Measurements from ENCODE around the gene POLDIP3. TPM values are rescaled to one million over a fixed set of nuclear protein-coding genes. Genes with fewer than 3 reads are reported as not detected.
"Not testable (repeated sequence)": the region's sequence is repeated elsewhere in the genome, so short reads cannot be mapped to it uniquely, and the experiment has no call there.

POLDIP3 gene
- total and polyA plus RNA-seq, 8 donors = 21.6 to 60.8 (median 34.8) TPM

DNA sequence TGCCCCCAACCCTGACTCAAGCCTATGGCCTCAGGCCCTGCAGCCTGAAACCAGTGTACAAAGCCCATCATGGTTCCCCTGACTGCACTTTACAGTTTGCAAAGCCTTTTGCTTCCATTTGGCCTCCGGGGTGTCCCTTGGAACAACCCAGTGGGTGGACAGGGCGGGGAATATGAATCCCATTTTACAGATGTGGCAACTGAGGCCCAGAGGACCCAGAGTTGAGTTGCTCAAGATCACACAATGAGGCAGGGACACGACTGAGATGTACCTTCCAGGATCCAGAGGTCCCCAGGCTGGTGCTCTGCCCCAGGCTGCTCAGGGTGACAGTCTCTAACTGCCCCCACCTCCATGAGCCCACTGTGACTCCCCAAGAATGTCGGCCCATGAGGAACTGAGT is 5.4 kb upstream of the POLDIP3 start:
- intact Hi-C loops (cut with DNase I; ENCODE audit: low total_unique reads) = no loop called here
- Histone ChIP-seq H3K27me3 (no peaks in the 10 kb centered on the region), H3K36me3 (peaks cover 12 to 53% (median 48%) of the 10 kb centered on the region in 4 donors), H3K4me1 (peaks cover 31 to 75% (median 64%) of the 10 kb centered on the region in 4 donors), H3K4me3 (no peak overlapping the region), H3K9me3 (no peaks in the 10 kb centered on the region), H3K27ac (peak overlapping the region in 4 of 5 donors; percentile 35 to 75 (median 66))
- TF ChIP-seq POLR2AphosphoS5 (IDR thresholded peaks at IDR 0.05) = no peak
- TF ChIP-seq POLR2A (IDR thresholded peaks at IDR 0.05) = no peak
- TF ChIP-seq, protein P1, sequence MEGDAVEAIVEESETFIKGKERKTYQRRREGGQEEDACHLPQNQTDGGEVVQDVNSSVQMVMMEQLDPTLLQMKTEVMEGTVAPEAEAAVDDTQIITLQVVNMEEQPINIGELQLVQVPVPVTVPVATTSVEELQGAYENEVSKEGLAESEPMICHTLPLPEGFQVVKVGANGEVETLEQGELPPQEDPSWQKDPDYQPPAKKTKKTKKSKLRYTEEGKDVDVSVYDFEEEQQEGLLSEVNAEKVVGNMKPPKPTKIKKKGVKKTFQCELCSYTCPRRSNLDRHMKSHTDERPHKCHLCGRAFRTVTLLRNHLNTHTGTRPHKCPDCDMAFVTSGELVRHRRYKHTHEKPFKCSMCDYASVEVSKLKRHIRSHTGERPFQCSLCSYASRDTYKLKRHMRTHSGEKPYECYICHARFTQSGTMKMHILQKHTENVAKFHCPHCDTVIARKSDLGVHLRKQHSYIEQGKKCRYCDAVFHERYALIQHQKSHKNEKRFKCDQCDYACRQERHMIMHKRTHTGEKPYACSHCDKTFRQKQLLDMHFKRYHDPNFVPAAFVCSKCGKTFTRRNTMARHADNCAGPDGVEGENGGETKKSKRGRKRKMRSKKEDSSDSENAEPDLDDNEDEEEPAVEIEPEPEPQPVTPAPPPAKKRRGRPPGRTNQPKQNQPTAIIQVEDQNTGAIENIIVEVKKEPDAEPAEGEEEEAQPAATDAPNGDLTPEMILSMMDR (IDR thresholded peaks at IDR 0.05) = no peak
- TF ChIP-seq EP300 (IDR thresholded peaks at IDR 0.05) = no peak
- WGBS, 5 donors = 91 to 94% (median 93%) methylated on average over 3 to 4 of the region's 4 CpGs
- no peak for DNase-seq

DNA sequence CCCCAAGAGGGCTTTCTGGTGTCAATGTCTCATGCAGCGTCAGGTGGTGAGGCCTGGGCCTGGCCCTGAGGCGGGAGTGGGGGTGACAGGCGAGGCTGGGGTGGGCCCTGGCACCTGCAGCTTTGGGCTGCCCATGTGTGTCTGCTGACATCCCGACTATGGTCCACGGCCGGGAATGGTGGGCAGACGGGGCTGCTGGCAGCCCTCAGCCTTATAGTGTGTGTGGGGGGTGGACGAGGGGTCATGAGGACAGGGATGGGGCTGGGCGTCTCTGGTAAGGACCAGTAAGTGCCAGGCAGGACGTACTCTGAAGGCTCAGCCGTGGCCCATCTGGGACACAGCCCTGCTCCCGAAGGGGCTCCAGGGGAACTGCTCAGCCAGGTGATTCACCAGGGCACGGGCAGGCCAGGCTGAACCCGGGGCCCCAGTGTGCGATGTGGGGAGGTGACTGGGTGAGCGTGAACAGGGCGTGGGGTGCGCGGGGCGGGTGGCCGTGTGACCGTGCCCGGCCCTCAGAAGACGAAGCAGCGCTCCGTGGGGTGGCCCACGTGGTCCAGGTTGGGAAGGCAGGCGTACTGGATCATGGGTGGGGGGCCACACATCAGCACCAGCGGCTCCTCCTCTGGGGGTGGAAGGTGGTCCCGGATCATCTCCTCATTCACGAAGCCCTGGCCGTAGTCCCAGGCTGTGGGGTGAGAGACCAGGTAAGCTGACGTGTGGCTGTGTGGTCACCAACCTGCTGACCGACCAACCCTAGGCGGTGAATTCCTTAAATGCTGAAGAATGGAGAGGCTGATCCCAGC is 4.8 kb upstream of the POLDIP3 start:
- intact Hi-C loops (cut with DNase I; ENCODE audit: low total_unique reads) = no loop called here
- no peak for DNase-seq
- TF ChIP-seq POLR2A (IDR thresholded peaks at IDR 0.05) (no peak), EP300 (IDR thresholded peaks at IDR 0.05) (no peak), POLR2AphosphoS5 (IDR thresholded peaks at IDR 0.05) (no peak)
- TF ChIP-seq, protein P1 (IDR thresholded peaks at IDR 0.05) = no peak
- Histone ChIP-seq H3K9me3 (no peaks in the 10 kb centered on the region), H3K4me3 (no peak overlapping the region), H3K27ac (peak overlapping the region in 2 of 5 donors; percentile 74 to 75), H3K27me3 (no peaks in the 10 kb centered on the region), H3K4me1 (peaks cover 31 to 69% (median 58%) of the 10 kb centered on the region in 4 donors), H3K36me3 (peaks cover 10 to 47% (median 41%) of the 10 kb centered on the region in 4 donors)
- WGBS, 5 donors = 78 to 91% (median 89%) methylated on average over 15 to 35 of the region's 35 CpGs

DNA sequence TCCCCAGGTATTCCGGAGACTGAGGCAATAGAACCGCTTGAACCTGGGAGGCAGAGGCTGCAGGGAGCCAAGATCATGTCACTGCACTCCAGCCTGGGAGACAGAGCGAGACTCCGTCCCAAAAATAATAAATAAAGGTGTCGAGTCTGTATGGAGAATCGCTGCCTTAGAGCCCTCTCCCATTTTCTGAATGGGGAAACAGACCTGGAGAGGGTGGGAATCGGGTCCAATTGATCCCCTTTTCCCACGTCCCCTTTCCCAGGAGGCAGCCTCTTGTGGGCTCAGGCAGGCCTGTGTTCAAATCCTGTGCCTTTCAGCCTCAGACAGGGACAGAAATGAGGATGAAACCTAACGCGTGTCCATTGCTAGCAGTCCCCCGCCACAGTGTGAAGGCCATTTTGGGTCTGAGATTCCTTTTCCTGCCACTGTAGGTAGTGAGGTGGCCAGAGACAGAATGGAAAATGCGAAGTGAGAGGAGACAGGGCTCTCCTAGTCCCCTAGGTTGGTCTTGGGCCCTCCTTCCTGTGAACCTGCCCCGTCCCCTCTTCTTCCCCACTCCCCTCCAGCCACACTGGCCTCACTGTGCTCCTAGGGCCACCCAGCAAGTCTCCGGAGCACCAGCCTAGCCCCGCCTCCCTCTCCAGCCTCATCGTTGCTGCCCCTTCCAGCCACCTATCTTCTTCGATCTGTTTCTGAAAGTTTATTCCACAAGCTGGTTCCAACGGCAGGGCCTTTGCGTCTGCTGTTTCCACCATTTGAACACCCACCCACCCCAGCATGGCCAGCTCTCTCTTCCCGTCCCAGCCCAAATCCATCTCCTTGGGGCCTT is 2.7 kb upstream of the POLDIP3 start:
- Histone ChIP-seq H3K9me3 (no peaks in the 10 kb centered on the region), H3K4me3 (no peak overlapping the region), H3K36me3 (peaks cover 10 to 26% (median 21%) of the 10 kb centered on the region in 4 donors), H3K27me3 (no peaks in the 10 kb centered on the region), H3K4me1 (peaks cover 30 to 65% (median 55%) of the 10 kb centered on the region in 4 donors), H3K27ac (peak overlapping the region; percentile 13 to 97 (median 94))
- TF ChIP-seq POLR2AphosphoS5 (IDR thresholded peaks at IDR 0.05) = no peak
- no peak for TF ChIP-seq POLR2A (IDR thresholded peaks at IDR 0.05)
- no peak for TF ChIP-seq EP300 (IDR thresholded peaks at IDR 0.05)
- TF ChIP-seq, protein P1 (IDR thresholded peaks at IDR 0.05) = no peak
- no peak for DNase-seq
- WGBS, 5 donors = 47 to 70% (median 64%) methylated on average over 20 of the region's 20 CpGs
- intact Hi-C loops (cut with DNase I; ENCODE audit: low total_unique reads) = no loop called here

DNA sequence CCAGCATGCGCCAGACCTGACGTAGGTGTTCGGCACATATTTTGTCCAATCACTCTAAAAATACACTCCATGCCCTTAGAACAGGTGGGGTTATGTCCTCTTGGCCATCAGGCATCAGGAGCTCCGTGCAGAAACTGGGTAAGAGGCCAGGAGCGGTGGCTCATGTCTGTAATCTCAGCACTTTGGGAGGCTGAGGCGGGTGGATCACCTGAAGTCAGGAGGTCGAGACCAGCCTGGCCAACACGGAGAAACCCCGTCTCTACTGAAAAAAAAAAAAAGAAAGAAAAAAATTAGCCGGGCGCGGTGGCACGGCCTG is 1.1 kb upstream of the POLDIP3 start:
- peak overlapping the region; percentile 18 to 82 (median 74) for H3K4me3 ChIP-seq
- H3K27me3 ChIP-seq; intact Hi-C loops (cut with DNase I; ENCODE audit: low total_unique reads); H3K9me3 ChIP-seq: not testable (repeated sequence)
- H3K36me3 ChIP-seq = peaks cover 10 to 25% (median 19%) of the 10 kb centered on the region in 4 donors
- WGBS, 5 donors = 5 to 13% (median 9%) methylated on average over 13 of the region's 13 CpGs
- DNase-seq = peak in 1 of 2 donors; percentile 55
- peaks cover 39 to 65% (median 56%) of the 10 kb centered on the region in 4 donors for H3K4me1 ChIP-seq
- peak overlapping the region; percentile 92 to 97 (median 94) for H3K27ac ChIP-seq
